A673 (cell line): ENCODE results near the gene SRD5A1.

Source experiments
- CTCF ChIP-seq: fragments of 300-800, 200-600 bp; sonication (generic); conservative IDR thresholded peaks from 2 replicates; pipeline ENCODE4 v1.5.1; 2017; ENCODE audit warnings: low read depth, mild to moderate bottlenecking, antibody characterized with exemption, low read length, moderate library complexity, mixed read lengths
- EZH2 ChIP-seq: fragments of 200-600 bp; sonication (generic); IDR thresholded peaks from 2 replicates; pipeline ENCODE4 v1.6.1; 2017; ENCODE audit warnings: borderline replicate concordance, low read depth, mild to moderate bottlenecking, mixed read lengths, antibody characterized with exemption, low read length; ENCODE audit not compliant: poor library complexity, severe bottlenecking

- TF ChIP-seq CTCF, result no peak
- no peak for TF ChIP-seq EZH2
These were observed 39.2 kb upstream of the SRD5A1 start for GRCh38 chr5:6594066-6594465.
